ENCODE measurements around the gene PTGER4.
"Not testable (repeated sequence)": the region's sequence is repeated elsewhere in the genome, so short reads cannot be mapped to it uniquely, and the experiment has no call there.

DNA sequence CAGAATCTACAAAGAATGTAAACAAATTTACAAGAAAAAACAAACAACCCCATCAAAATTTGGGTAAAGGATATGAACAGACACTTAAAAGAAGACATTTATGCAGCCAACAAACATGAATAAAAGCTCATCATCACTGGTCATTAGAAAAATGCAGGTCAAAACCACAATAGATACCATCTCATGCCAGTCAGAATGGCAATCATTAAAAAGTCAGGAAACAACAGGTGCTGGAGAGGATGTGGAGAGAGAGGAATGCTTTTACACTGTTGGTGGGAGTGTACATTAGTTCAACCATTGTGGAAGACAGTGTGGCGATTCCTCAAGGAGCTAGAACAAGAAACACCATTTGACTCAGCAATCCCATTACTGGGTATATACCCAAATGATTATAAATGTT lies 40.2 kb upstream of the PTGER4 start:
- TF ChIP-seq, protein P1, sequence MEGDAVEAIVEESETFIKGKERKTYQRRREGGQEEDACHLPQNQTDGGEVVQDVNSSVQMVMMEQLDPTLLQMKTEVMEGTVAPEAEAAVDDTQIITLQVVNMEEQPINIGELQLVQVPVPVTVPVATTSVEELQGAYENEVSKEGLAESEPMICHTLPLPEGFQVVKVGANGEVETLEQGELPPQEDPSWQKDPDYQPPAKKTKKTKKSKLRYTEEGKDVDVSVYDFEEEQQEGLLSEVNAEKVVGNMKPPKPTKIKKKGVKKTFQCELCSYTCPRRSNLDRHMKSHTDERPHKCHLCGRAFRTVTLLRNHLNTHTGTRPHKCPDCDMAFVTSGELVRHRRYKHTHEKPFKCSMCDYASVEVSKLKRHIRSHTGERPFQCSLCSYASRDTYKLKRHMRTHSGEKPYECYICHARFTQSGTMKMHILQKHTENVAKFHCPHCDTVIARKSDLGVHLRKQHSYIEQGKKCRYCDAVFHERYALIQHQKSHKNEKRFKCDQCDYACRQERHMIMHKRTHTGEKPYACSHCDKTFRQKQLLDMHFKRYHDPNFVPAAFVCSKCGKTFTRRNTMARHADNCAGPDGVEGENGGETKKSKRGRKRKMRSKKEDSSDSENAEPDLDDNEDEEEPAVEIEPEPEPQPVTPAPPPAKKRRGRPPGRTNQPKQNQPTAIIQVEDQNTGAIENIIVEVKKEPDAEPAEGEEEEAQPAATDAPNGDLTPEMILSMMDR (IDR thresholded peaks at IDR 0.05) = not testable (repeated sequence)
- not testable (repeated sequence) for TF ChIP-seq EP300, POLR2A, POLR2AphosphoS5 (IDR thresholded peaks at IDR 0.05)
